SK-N-SH treated with all-trans-retinoic acid at 6 μM for 48 hours (cell line): ENCODE measurements around the gene TTLL1.

Source experiments
- ATAC-seq: fragments of 200-7000 bp; cut with Tn5 transposase; 3 replicates; pipeline ENCODE4 v1.9.1; 2020; ENCODE audit warnings: mild to moderate bottlenecking, moderate library complexity
- ARNTL ChIP-seq: fragments of 450-650 bp; formaldehyde crosslinking; IDR thresholded peaks from 2 replicates; pipeline ENCODE4 v1.5.0; 2020; ENCODE audit warnings: low read depth, mild to moderate bottlenecking, moderate library complexity, borderline replicate concordance
- BACH2 ChIP-seq: fragments of 250-450 bp; sonication (Bioruptor Pico); IDR thresholded peaks from 2 replicates; pipeline ENCODE4 v1.9.0; 2021; ENCODE audit warnings: mild to moderate bottlenecking, borderline replicate concordance
- CREB5 ChIP-seq: fragments of 250-450 bp; sonication (Bioruptor Pico); IDR thresholded peaks from 2 replicates; pipeline ENCODE4 v1.5.1; 2020; ENCODE audit warnings: low read depth, mild to moderate bottlenecking, moderate library complexity
- CSDC2 ChIP-seq: fragments of 250-450 bp; sonication (Bioruptor Pico); IDR thresholded peaks from 2 replicates; pipeline ENCODE4 v1.5.0; 2020; ENCODE audit warnings: mild to moderate bottlenecking, moderate library complexity
- CSRNP3 ChIP-seq: fragments of 250-450 bp; sonication (Bioruptor Pico); IDR thresholded peaks from 2 replicates; pipeline ENCODE4 v1.5.1; 2021; ENCODE audit warnings: mild to moderate bottlenecking, moderate library complexity
- ESRRG ChIP-seq: fragments of 250-450 bp; sonication (Bioruptor Pico); IDR thresholded peaks from 2 replicates; pipeline ENCODE4 v1.6.1; 2021; ENCODE audit warnings: mild to moderate bottlenecking
- GLIS3 ChIP-seq: fragments of 250-450 bp; sonication (Bioruptor Pico); IDR thresholded peaks from 2 replicates; pipeline ENCODE4 v1.5.0; 2020; ENCODE audit warnings: mild to moderate bottlenecking, moderate library complexity
- ISL1 ChIP-seq: fragments of 250-450 bp; sonication (Bioruptor Pico); IDR thresholded peaks from 2 replicates; pipeline ENCODE4 v2.1.2; 2022; ENCODE audit warnings: mild to moderate bottlenecking, moderate library complexity
- OSR1 ChIP-seq: fragments of 250-450 bp; sonication (Bioruptor Pico); IDR thresholded peaks from 2 replicates; pipeline ENCODE4 v1.8.0; 2022; ENCODE audit warnings: moderate library complexity, mild to moderate bottlenecking, inconsistent platforms
- PPARA ChIP-seq: fragments of 250-450 bp; sonication (Bioruptor Pico); IDR thresholded peaks from 2 replicates; pipeline ENCODE4 v1.5.0; 2020; ENCODE audit warnings: mild to moderate bottlenecking, borderline replicate concordance
- RARB ChIP-seq: fragments of 250-450 bp; sonication (Bioruptor Pico); IDR thresholded peaks from 2 replicates; pipeline ENCODE4 v1.8.0; 2021; ENCODE audit warnings: mild to moderate bottlenecking, moderate library complexity
- SNAI2 ChIP-seq: fragments of 250-450 bp; sonication (Bioruptor Pico); IDR thresholded peaks from 2 replicates; pipeline ENCODE4 v1.5.0; 2020; ENCODE audit warnings: mild to moderate bottlenecking, moderate library complexity
- TCF4 ChIP-seq: fragments of 250-450 bp; sonication (Bioruptor Pico); IDR thresholded peaks from 2 replicates; pipeline ENCODE4 v1.8.0; 2021; ENCODE audit warnings: mild to moderate bottlenecking, moderate library complexity, borderline replicate concordance
- TOX ChIP-seq: fragments of 250-450 bp; sonication (Bioruptor Pico); IDR thresholded peaks from 2 replicates; pipeline ENCODE4 v1.8.0; 2021; ENCODE audit warnings: mild to moderate bottlenecking, moderate library complexity, borderline replicate concordance
- ZC3H10 ChIP-seq: fragments of 250-450 bp; sonication (Bioruptor Pico); IDR thresholded peaks from 2 replicates; pipeline ENCODE4 v1.5.1; 2021; ENCODE audit warnings: mild to moderate bottlenecking, moderate library complexity
- ZFP3 ChIP-seq: fragments of 250-450 bp; sonication (Bioruptor Pico); IDR thresholded peaks from 2 replicates; pipeline ENCODE4 v1.5.0; 2020; ENCODE audit warnings: mild to moderate bottlenecking, moderate library complexity
- ZFP30 ChIP-seq: fragments of 450-650 bp; formaldehyde crosslinking; IDR thresholded peaks from 2 replicates; pipeline ENCODE4 v1.5.0; 2022; ENCODE audit warnings: mild to moderate bottlenecking, moderate library complexity
- ZNF565 ChIP-seq: fragments of 450-650 bp; formaldehyde crosslinking; conservative IDR thresholded peaks from 2 replicates; pipeline ENCODE4 v1.5.0; 2020; ENCODE audit warnings: low read depth, mild to moderate bottlenecking, moderate library complexity
- ZNF8 ChIP-seq: fragments of 450-650 bp; formaldehyde crosslinking; IDR thresholded peaks from 2 replicates; pipeline ENCODE4 v1.5.0; 2020; ENCODE audit warnings: mild to moderate bottlenecking, moderate library complexity
- TF ChIP-seq, protein P1 (sequence below): fragments of 250-450 bp; sonication (Bioruptor Pico); IDR thresholded peaks from 2 replicates; pipeline ENCODE4 v1.8.0; 2020; ENCODE audit warnings: mild to moderate bottlenecking, moderate library complexity, borderline replicate concordance
- TF ChIP-seq, protein P2 (sequence below): fragments of 250-450 bp; sonication (Bioruptor Pico); IDR thresholded peaks from 2 replicates; pipeline ENCODE4 v1.8.0; 2021; ENCODE audit warnings: low read depth, mild to moderate bottlenecking, moderate library complexity, borderline replicate concordance

Gene TTLL1

DNA sequence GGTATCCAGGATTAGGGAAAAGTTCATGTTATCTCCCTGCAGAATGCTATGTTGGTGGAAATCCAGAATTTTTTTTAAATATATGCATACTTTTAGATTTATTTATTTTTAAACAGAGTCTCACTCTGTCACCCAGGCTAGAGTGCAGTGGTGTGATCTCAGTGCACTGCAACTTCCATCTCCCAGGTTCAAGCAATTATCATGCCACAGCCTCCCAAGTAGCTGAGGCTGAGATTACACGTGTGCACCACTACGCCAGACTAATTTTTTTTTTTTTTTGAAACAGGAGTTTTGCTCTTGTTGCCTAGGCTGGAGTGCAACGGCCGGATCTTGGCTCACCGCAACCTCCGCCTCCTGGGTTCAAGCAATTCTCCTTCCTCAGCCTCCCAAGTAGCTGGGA is 76.8 kb downstream of the TTLL1 start:
- no peak for TF ChIP-seq ARNTL (CRISPR knock-in tag)
- TF ChIP-seq TOX (CRISPR knock-in tag): no peak
- no peak for TF ChIP-seq CREB5
- no peak for TF ChIP-seq BACH2 (CRISPR knock-in tag)
- no peak for TF ChIP-seq ZC3H10
- TF ChIP-seq ZFP3 (CRISPR knock-in tag): no peak
- TF ChIP-seq ISL1 (CRISPR knock-in tag): no peak
- TF ChIP-seq, protein P1, sequence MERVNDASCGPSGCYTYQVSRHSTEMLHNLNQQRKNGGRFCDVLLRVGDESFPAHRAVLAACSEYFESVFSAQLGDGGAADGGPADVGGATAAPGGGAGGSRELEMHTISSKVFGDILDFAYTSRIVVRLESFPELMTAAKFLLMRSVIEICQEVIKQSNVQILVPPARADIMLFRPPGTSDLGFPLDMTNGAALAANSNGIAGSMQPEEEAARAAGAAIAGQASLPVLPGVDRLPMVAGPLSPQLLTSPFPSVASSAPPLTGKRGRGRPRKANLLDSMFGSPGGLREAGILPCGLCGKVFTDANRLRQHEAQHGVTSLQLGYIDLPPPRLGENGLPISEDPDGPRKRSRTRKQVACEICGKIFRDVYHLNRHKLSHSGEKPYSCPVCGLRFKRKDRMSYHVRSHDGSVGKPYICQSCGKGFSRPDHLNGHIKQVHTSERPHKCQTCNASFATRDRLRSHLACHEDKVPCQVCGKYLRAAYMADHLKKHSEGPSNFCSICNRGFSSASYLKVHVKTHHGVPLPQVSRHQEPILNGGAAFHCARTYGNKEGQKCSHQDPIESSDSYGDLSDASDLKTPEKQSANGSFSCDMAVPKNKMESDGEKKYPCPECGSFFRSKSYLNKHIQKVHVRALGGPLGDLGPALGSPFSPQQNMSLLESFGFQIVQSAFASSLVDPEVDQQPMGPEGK (CRISPR knock-in tag): no peak
- TF ChIP-seq SNAI2 (CRISPR knock-in tag): no peak
- no peak for TF ChIP-seq CSDC2
- no peak for TF ChIP-seq CSRNP3
- TF ChIP-seq RARB (CRISPR knock-in tag): no peak
- no peak for TF ChIP-seq ZFP30
- TF ChIP-seq TCF4 (CRISPR knock-in tag): no peak
- TF ChIP-seq ESRRG (CRISPR knock-in tag): no peak
- TF ChIP-seq GLIS3 (CRISPR knock-in tag): no peak
- ATAC-seq: no peak

DNA sequence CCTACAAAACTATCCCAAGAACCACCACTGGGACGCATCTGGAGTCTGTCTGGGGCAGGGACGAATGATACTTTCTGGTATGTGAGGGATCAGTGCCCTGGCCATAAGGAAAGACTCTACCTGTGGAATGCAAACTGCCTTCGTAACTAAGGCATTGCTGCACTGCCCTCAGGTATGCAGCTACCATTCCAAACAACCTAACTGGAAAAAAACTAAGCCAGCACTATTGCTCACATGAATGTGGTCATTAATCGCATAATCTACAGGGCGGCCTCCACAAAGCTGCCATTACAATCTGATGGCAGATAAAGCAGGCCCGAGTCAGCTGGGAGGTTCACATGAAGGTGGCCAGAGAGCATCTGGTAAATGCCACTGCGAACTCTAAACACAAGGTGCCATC is 78.1 kb downstream of the TTLL1 start:
- ATAC-seq: no peak
- TF ChIP-seq TCF4 (CRISPR knock-in tag) (no peak), OSR1 (no peak), ESRRG (CRISPR knock-in tag) (no peak), ZC3H10 (no peak), TOX (CRISPR knock-in tag) (no peak), ZFP30 (no peak), ZFP3 (CRISPR knock-in tag) (no peak), ISL1 (CRISPR knock-in tag) (no peak), RARB (CRISPR knock-in tag) (no peak), CSRNP3 (no peak), PPARA (no peak)
- TF ChIP-seq, protein P1 (CRISPR knock-in tag): no peak
- TF ChIP-seq, all 23 proteins: peak for 0

DNA sequence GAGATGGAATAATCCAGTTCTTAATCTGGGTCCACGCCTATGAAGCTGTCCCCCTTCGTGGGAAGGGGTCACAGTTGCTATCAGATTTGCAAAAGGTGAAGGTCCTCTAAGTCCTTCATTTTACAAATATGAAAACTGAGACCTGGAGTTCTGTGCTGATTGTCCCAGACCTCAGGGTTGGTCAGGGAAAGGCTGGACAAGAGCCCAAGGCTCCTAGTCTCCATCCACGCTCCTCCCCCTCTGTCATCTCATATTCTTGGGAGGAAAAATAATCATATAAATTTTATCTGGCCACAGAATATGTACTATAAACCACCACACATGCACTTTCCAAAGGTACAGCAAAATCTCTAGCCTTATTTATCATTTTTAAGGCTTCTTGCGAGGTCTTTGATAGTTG is 79.7 kb downstream of the TTLL1 start:
- no peak for ATAC-seq
- TF ChIP-seq CSRNP3: no peak
- TF ChIP-seq, protein P2, sequence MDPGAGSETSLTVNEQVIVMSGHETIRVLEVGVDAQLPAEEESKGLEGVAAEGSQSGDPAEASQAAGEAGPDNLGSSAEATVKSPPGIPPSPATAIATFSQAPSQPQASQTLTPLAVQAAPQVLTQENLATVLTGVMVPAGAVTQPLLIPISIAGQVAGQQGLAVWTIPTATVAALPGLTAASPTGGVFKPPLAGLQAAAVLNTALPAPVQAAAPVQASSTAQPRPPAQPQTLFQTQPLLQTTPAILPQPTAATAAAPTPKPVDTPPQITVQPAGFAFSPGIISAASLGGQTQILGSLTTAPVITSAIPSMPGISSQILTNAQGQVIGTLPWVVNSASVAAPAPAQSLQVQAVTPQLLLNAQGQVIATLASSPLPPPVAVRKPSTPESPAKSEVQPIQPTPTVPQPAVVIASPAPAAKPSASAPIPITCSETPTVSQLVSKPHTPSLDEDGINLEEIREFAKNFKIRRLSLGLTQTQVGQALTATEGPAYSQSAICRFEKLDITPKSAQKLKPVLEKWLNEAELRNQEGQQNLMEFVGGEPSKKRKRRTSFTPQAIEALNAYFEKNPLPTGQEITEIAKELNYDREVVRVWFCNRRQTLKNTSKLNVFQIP (CRISPR knock-in tag): no peak
- TF ChIP-seq ZFP30: no peak
- TF ChIP-seq ISL1 (CRISPR knock-in tag): no peak
- TF ChIP-seq ZNF565 (CRISPR knock-in tag): no peak
- TF ChIP-seq OSR1: no peak
- TF ChIP-seq ZNF8 (CRISPR knock-in tag): no peak
- no peak for TF ChIP-seq ZFP3 (CRISPR knock-in tag)
